Smooth muscle cell (in vitro differentiated cells): ENCODE results near the gene JAM3. TPM values are rescaled to one million over a fixed set of nuclear protein-coding genes. Genes with fewer than 3 reads are reported as not detected.
A peak's percentile ranks its signal among the peaks of the same experiment; 100 is the strongest.

Experiments used
- DNase-seq: peaks from one replicate; lab custom pipeline; 2025; ENCODE audit not compliant: unreplicated experiment; lab: John Stamatoyannopoulos, UW
- H2AFZ ChIP-seq: fragments of 200-600 bp; sonication (generic); 2 replicates; pipeline ENCODE4 v1.6.0; 2016; ENCODE audit warnings: antibody characterized with exemption, low read depth, mild to moderate bottlenecking
- H3F3A ChIP-seq: fragments of 200-600 bp; sonication (generic); 2 replicates; pipeline ENCODE4 v1.6.0; 2017; ENCODE audit warnings: antibody characterized with exemption, low read depth
- H3K27ac ChIP-seq: fragments of 200-600 bp; sonication (generic); 2 replicates; pipeline ENCODE4 v1.5.1; 2016; ENCODE audit warnings: low read depth, mild to moderate bottlenecking
- H3K27me3 ChIP-seq: fragments of 200-600 bp; sonication (generic); 2 replicates; pipeline ENCODE4 v1.6.1; 2016; ENCODE audit warnings: low read depth, mild to moderate bottlenecking
- H3K36me3 ChIP-seq: fragments of 200-600 bp; sonication (generic); 2 replicates; pipeline ENCODE4 v1.5.1; 2016; ENCODE audit warnings: low read depth
- H3K4me1 ChIP-seq: fragments of 200-600 bp; sonication (generic); 2 replicates; pipeline ENCODE4 v1.5.1; 2016; ENCODE audit warnings: low read depth
- H3K4me2 ChIP-seq: fragments of 200-600 bp; sonication (generic); 2 replicates; pipeline ENCODE4 v1.6.0; 2016; ENCODE audit warnings: mild to moderate bottlenecking
- H3K4me3 ChIP-seq: fragments of 200-600 bp; sonication (generic); 2 replicates; pipeline ENCODE4 v1.5.1; 2016; ENCODE audit warnings: mild to moderate bottlenecking
- H3K79me2 ChIP-seq: fragments of 200-600 bp; sonication (generic); 2 replicates; pipeline ENCODE4 v1.6.0; 2016; ENCODE audit warnings: low read depth, mild to moderate bottlenecking
- H3K9ac ChIP-seq: fragments of 200-600 bp; sonication (generic); 2 replicates; pipeline ENCODE4 v1.6.0; 2016; ENCODE audit warnings: low read depth
- H3K9me3 ChIP-seq: fragments of 200-600 bp; sonication (generic); replicated peaks from 2 replicates; pipeline ENCODE4 v1.5.1; 2016; ENCODE audit warnings: low read depth
- H4K20me1 ChIP-seq: fragments of 200-600 bp; sonication (generic); 2 replicates; pipeline ENCODE4 v1.6.0; 2016; ENCODE audit warnings: low read depth
- CTCF ChIP-seq: fragments of 200-600 bp; sonication (generic); IDR thresholded peaks from 2 replicates; pipeline ENCODE4 v1.5.1; 2017; ENCODE audit warnings: borderline replicate concordance, mild to moderate bottlenecking, antibody characterized with exemption; ENCODE audit not compliant: insufficient read depth, poor library complexity, severe bottlenecking
- WGBS: methylation state at CpG from one replicate; pipeline ENCODE4 v1.1.7; 2016; ENCODE audit warnings: low lambda C conversion rate; 5-methylcytosine and 5-hydroxymethylcytosine counted together
- polyA plus RNA-seq: library from polyadenylated mRNA; unstranded; fragments of >200 nt; fragmentation: Nextera tagmentation; extraction: Ambion mirVana; gene quantifications from 2 replicates; pipeline ENCODE4 v1.2.1, GENCODE V29; 2016
- total RNA-seq: library from RNA; depleted of rRNA; stranded (reverse); fragments of >200 nt; gene quantifications from 2 replicates; pipeline ENCODE4 v1.2.3, GENCODE V29; 2014

JAM3 gene
- total and polyA plus RNA-seq, 2 experiments from 2014 or later: 75.5 to 82.9 TPM

GRCh38 chr11:134124660-134125451 lies 56.0 kb downstream of the JAM3 start:
- no peak for TF ChIP-seq CTCF
- H3K9ac ChIP-seq: peak overlapping the region; percentile 52
- H3K4me1 ChIP-seq: peaks cover 26% of the 10 kb centered on the region
- peak overlapping the region; percentile 87 for H3K4me2 ChIP-seq
- H3K4me3 ChIP-seq: peak overlapping the region; percentile 48
- peaks cover 27% of the 10 kb centered on the region for H3K79me2 ChIP-seq
- peaks cover 13% of the 10 kb centered on the region for H4K20me1 ChIP-seq
- H3K27me3 ChIP-seq: no peaks in the 10 kb centered on the region
- peaks cover 43% of the 10 kb centered on the region for H3F3A ChIP-seq
- no peak for DNase-seq
- WGBS: 10% methylated on average over 47 of the region's 54 CpGs
- no peaks in the 10 kb centered on the region for H3K36me3 ChIP-seq
- no peaks in the 10 kb centered on the region for H3K9me3 ChIP-seq
- peak overlapping the region; percentile 88 for H3K27ac ChIP-seq
- H2AFZ ChIP-seq: no peak overlapping the region

- H3K79me2 ChIP-seq: peaks cover 27% of the 10 kb centered on the region
- WGBS: 55% methylated on average over 9 of the region's 9 CpGs
- peak overlapping the region; percentile 88 for H3K27ac ChIP-seq
- peak overlapping the region; percentile 52 for H3K9ac ChIP-seq
- no peaks in the 10 kb centered on the region for H3K9me3 ChIP-seq
- peak overlapping the region; percentile 87 for H3K4me2 ChIP-seq
- H3K4me1 ChIP-seq: peaks cover 23% of the 10 kb centered on the region
- H3F3A ChIP-seq: peaks cover 38% of the 10 kb centered on the region
- no peak overlapping the region for H2AFZ ChIP-seq
- peak overlapping the region; percentile 48 for H3K4me3 ChIP-seq
- DNase-seq: no peak
- peaks cover 13% of the 10 kb centered on the region for H4K20me1 ChIP-seq
- no peak for TF ChIP-seq CTCF
- H3K36me3 ChIP-seq: no peaks in the 10 kb centered on the region
- no peaks in the 10 kb centered on the region for H3K27me3 ChIP-seq
Measured at GRCh38 chr11:134125507-134125906, 56.6 kb downstream of the JAM3 start.

- no peak overlapping the region for H2AFZ ChIP-seq
- no peaks in the 10 kb centered on the region for H3K9me3 ChIP-seq
- peak overlapping the region; percentile 87 for H3K4me2 ChIP-seq
- no peaks in the 10 kb centered on the region for H3K27me3 ChIP-seq
- no peak for DNase-seq
- H3K27ac ChIP-seq: peak overlapping the region; percentile 88
- no peaks in the 10 kb centered on the region for H3K36me3 ChIP-seq
- no peak for TF ChIP-seq CTCF
- peaks cover 32% of the 10 kb centered on the region for H3F3A ChIP-seq
- H4K20me1 ChIP-seq: peaks cover 13% of the 10 kb centered on the region
- peaks cover 27% of the 10 kb centered on the region for H3K79me2 ChIP-seq
- 0% methylated on average over 1 of the region's 1 CpG for WGBS
- peaks cover 16% of the 10 kb centered on the region for H3K4me1 ChIP-seq
- H3K9ac ChIP-seq: peak overlapping the region; percentile 41
- no peak overlapping the region for H3K4me3 ChIP-seq
Measured at GRCh38 chr11:134126217-134126822, 57.4 kb downstream of the JAM3 start.
